ENCODE data around the gene AMDHD1. TPM values are rescaled to one million over a fixed set of nuclear protein-coding genes. Genes with fewer than 3 reads are reported as not detected.
A peak's percentile ranks its signal among the peaks of the same experiment; 100 is the strongest.

Gene AMDHD1
- total and polyA plus RNA-seq, 2 donors (not counting 3 experiments of a cell fraction or from before 2014, with no cell fraction given), result not detected

DNA sequence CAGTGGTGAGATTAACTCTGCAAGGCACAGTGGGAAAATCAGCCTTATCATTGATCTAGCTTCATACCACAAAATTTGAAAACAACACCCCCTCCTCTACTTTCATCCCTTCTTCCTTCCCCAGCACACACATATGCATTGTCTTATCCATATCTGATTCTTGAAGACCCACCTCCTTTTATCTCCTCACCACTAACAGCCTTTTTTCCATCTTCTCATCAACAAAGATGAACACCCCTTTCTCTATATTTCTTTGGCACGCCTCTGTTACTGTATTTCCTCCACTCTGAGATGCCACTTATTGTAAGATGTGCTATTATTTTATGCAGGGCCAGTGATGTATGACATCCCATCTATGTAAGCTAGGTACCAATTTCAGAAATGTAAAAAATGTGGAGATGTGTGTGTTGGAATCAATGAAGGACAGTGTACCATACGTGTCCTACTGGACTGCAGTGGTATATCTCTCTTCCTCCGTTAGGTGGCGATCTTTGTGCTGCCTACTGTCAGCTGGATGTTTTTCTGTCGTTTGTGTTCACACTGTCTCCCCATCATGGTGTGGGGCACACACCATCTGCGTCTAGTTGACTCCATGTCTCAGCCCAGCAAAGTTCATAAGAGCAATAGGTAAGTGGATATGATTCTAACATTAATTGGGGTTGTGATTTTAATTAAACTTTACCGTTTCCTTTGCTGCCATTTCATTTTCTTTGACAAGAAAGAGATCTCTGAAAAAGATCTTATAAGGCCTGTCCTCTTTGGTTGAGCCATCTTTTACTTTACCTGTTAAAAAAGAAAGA is 24.7 kb upstream of the AMDHD1 start:
- no TSS peak for BruUV-seq (replicated peaks)
- peak; percentile 48 for DNase-seq (ENCODE audit: low read depth, low spot score)
- CTCF ChIA-PET, result interaction anchor here (0.6 to 6.6 kb wide), 28 partner anchors 9 to 598 kb away, joined by 3 to 126 read pairs (median 4); partner anchors contain the start of genes CCDC38 and HAL
- intact Hi-C loops (cut with micrococcal nuclease) (loop anchor here (1.0 to 10.0 kb wide), 5 partner anchors 34 to 336 kb away; no protein-coding TSS in a partner anchor), dilution Hi-C loops (cut with MboI; ENCODE audit: extremely low pct_ligation_motif_present, low sequenced_read_pairs) (no loop called here)
- Histone ChIP-seq H3K9me3 (replicated peaks; ENCODE audit: control insufficient read depth, insufficient read depth, low read length) (no peaks in the 10 kb centered on the region), H3K27me3 (ENCODE audit: control insufficient read depth in 2 of 2, insufficient read depth in 2 of 2, low read length in 2 of 2) (peaks cover 16 to 24% of the 10 kb centered on the region in 2 experiments), H3K9me1 (replicated peaks; ENCODE audit: control insufficient read depth, extremely low read depth, insufficient read depth, low read length) (peaks cover 2% of the 10 kb centered on the region), H3K4me2 (ENCODE audit: insufficient read depth, low read length) (no peak overlapping the region), H3K4me3 (replicated peaks in 1 of 3; ENCODE audit: insufficient read depth in 1 of 3, low read depth in 1 of 3, low read length in 3 of 3) (no peak overlapping the region), H3K27ac (ENCODE audit: insufficient read depth, low read depth, low read length) (no peak overlapping the region), H2AFZ (ENCODE audit: low read depth, low read length) (peak overlapping the region; percentile 36), H4K20me1 (replicated peaks; ENCODE audit: control insufficient read depth, extremely low read depth, insufficient read depth, low read length) (no peaks in the 10 kb centered on the region), H3K9ac (replicated peaks; ENCODE audit: extremely low read depth, insufficient read depth, low read length) (no peak overlapping the region), H3K4me1 (ENCODE audit: control insufficient read depth, extremely low read depth, insufficient read depth, low read length) (no peaks in the 10 kb centered on the region), H3K36me3 (ENCODE audit: control insufficient read depth in 2 of 2, extremely low read depth in 1 of 2, insufficient read depth in 2 of 2, low read length in 2 of 2) (no peaks in the 10 kb centered on the region), H3K79me2 (ENCODE audit: control insufficient read depth, insufficient read depth, low read length) (no peaks in the 10 kb centered on the region)
- TF ChIP-seq, protein P1, sequence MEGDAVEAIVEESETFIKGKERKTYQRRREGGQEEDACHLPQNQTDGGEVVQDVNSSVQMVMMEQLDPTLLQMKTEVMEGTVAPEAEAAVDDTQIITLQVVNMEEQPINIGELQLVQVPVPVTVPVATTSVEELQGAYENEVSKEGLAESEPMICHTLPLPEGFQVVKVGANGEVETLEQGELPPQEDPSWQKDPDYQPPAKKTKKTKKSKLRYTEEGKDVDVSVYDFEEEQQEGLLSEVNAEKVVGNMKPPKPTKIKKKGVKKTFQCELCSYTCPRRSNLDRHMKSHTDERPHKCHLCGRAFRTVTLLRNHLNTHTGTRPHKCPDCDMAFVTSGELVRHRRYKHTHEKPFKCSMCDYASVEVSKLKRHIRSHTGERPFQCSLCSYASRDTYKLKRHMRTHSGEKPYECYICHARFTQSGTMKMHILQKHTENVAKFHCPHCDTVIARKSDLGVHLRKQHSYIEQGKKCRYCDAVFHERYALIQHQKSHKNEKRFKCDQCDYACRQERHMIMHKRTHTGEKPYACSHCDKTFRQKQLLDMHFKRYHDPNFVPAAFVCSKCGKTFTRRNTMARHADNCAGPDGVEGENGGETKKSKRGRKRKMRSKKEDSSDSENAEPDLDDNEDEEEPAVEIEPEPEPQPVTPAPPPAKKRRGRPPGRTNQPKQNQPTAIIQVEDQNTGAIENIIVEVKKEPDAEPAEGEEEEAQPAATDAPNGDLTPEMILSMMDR (IDR thresholded peaks at IDR 0.05; ENCODE audit: extremely low read depth in 1 of 2, insufficient read depth in 1 of 2, low read depth in 1 of 2, low read length in 2 of 2), result peak; percentile 76 to 82
- TF ChIP-seq POLR2AphosphoS5 (IDR thresholded peaks at IDR 0.05; ENCODE audit: insufficient read depth, low read depth, low read length), result no peak
- no peak for TF ChIP-seq JUN (IDR thresholded peaks at IDR 0.05; ENCODE audit: borderline replicate concordance, insufficient read depth, insufficient read length, low read depth)
- TF ChIP-seq MYC (IDR thresholded peaks at IDR 0.05; ENCODE audit: low read depth, low read length), result peak; percentile 27
- POLR2A ChIA-PET, result no interaction called here
- peak; percentile 91 for FAIRE-seq
